Skeletal muscle cell (primary cell): Measurements from ENCODE around the gene HBEGF.

ENCODE experiments used
- DNase-seq: peaks from one replicate; pipeline ENCODE4 v3.0.0-alpha.2; 2010; ENCODE audit warnings: low read depth
- H3K4me3 ChIP-seq: 2 replicates; pipeline ENCODE4 v1.5.1; 2011; ENCODE audit warnings: low read depth, mild to moderate bottlenecking, control low read depth, low read length, moderate library complexity

Gene HBEGF

DNA sequence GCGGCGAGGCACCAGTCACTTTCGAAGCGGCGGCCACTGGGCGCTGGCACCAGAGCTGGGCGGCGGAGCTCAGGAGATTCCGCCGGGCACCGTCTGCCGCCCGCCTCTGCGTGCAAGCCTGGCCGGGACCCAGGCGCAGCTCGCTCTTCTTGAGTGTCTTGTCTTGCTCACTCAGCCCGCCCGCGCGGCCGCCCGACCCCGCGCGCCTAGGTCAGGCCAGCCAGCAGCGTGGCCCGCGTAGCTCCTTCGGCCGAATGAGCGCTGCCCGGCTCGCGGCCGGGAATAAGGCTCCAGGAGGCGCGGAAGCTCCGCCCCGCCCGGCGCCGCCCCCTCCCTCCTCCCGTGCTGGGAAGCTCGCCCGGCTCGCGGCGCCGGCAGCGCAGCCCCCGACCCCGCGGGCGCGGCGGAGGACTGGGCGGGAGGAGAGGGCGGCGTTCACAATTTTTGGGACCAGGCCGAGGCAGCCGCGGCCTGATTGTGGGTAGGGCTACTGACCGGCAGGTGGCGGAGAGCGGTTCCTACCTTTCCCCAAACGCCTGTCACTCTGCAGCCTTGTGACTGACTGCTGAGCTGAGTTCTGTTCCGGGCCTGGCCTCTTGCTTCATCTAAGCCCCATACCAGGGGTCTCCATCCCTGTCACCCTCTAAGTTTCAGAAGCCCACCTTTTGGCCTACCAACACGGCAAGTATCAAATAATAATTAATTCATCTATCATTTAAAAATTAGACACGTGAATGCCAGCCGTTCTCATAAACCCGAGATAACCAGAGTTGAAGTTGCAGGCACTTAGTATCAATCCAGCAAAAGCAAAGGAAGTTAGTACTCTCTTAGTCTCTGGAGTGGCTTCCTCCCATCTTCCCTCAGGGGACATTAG lies at the start of gene HBEGF:
TSS of gene HBEGF (minus strand) at position 256 of the 874 bp plus-strand sequence. CDS start 275 bp downstream, outside the sequence.
- DNase-seq = no peak
- peak within 1 kb of the TSS; percentile 65 for H3K4me3 ChIP-seq

DNA sequence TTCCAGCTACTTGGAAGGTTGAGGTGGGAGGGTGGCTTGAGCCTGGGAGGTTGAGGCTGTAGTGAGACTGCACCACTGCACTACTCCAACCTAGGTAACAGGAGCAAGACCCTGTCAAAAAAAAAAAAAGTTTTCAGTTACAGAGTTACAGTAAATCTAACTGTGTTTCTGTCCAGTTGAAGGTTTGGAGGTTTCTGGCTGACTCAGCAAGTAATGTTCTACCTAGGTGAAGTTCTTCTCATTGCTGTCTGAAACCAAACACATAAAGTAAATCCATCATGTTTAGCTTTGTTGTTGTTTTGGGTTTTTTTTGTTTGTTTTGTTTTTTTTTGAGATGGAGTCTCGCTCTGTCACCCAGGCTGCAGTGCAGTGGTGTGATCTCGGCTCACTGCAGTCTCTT lies 47.3 kb upstream of the HBEGF start:
- DNase-seq = no peak

DNA sequence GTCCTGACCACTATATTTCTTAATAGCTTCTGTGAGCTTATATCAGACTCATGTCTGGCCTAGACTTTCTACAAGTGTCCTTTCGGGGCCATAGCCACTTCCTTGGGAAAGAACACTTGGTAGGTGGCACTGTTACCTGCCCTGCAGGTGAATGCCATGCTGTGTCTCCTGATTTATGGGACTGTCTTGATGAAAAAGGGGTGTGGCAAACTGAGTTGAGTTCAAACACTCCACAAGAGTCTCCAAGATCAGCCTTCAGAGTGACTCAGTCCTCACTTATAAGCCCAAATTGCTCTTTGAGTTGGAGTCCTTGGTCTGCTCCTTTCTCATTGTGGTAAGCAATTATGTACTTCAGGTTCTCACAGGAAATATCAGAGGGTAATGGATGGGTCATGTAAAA lies 45.3 kb upstream of the HBEGF start:
- no peak for DNase-seq
- no peak overlapping the region for H3K4me3 ChIP-seq

More for the DNA sequence above, 47.3 kb upstream of the HBEGF start:
- no peak overlapping the region for H3K4me3 ChIP-seq

DNA sequence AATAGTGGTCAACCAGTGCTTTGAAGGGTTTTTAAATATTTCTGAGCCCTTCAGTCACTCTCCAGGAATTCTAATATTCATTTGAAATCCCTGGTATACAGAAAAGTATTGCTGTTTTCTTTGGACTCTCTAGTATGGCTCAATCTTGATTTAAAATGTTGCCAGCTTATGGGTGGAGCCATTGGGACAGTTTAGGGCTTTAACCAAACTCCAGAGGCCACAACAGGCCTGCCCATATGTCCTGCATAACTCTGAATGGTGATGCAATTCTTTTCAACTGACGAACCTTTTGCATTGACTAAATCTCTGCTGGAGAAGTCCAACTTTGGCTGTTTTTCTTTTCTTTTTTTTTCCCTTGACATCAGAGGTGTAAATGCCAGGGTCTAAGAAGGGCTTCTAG lies 44.9 kb upstream of the HBEGF start:
- no peak for DNase-seq
- no peak overlapping the region for H3K4me3 ChIP-seq

DNA sequence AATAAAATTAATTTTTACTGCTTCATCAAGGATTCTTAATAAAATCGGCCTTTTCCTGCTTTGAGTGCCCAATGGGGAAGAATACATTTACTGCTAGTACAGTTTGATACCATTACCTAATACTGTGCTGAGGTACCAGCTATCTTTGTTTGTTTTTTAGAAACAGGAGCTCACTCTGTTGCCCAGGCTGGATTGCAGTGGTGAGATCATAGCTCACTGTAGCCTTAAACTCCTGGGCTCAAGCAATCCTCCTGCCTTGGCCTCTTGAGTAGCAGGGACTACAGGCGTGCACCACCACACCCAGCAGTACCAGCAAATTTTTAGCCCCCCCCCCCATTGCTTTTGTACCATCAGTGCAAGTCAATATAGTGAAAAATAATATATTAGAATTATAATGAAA lies 41.6 kb upstream of the HBEGF start:
- no peak overlapping the region for H3K4me3 ChIP-seq
- DNase-seq = no peak

DNA sequence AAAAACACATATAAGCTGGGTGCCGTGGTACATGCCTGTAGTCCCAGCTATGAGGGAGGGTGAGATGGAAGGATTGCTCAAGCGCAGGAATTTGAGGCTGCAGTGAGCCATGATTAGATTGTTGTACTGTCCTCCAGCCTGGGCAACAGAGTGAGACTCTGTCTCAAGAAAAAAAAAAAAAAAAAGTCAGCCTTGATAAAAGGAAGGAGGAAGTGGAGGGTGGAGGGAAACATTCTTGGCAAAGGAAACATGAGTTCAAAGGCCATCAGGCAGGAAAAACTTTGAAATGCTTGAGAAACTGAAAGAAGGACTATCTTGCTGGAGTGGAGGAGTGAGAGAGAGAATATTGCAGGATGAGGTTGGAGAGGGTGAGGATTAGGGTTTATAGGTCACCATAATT lies 36.9 kb upstream of the HBEGF start:
- no peak for DNase-seq
- no peak overlapping the region for H3K4me3 ChIP-seq

DNA sequence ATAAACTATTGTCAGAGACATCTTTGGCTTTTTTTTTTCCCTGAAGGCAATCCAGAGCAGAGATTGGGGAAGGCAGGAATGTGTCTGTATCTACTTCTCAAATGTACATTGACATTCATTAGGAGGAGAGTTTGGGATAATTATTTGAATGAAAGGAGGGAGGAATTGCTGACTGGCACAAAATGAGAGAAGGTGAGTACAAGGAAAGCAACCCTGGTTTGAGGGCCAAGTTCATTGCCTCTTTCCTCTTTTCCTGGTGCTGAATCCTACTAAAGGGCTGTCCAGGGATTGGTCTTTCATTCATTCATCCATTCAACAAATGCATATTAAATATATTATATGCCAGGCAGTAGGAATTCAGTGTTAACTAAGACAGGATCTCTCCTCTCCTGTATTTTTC lies 36.5 kb upstream of the HBEGF start:
- no peak overlapping the region for H3K4me3 ChIP-seq
- DNase-seq = no peak

DNA sequence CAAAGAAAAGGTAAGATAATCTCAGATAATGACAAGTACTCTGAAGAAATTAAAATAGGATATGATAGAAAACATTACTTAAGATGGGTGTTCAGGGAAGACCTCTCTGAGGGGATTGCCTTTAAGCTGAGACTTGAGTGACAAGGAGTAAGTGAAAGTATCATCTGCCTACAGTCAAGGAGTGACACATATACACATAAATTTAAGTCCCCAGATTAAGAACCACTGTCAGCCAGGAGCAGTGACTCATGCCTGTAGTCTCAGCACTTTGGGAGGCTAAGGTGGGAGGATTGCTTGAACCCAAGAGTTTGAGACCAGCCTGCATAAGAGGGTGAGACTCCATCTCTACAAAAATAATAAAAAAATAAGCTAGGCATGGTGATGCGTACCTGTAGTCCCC lies 35.6 kb upstream of the HBEGF start:
- H3K4me3 ChIP-seq = no peak overlapping the region
- DNase-seq = no peak

GRCh38 chr5:140381351-140381750 lies 34.9 kb upstream of the HBEGF start:
- DNase-seq = no peak
- no peak overlapping the region for H3K4me3 ChIP-seq

GRCh38 chr5:140372971-140373487 lies 26.6 kb upstream of the HBEGF start:
- DNase-seq = no peak

GRCh38 chr5:140371356-140372151 lies 25.2 kb upstream of the HBEGF start:
- H3K4me3 ChIP-seq = no peak overlapping the region
- no peak for DNase-seq

More at GRCh38 chr5:140372971-140373487, 26.6 kb upstream of the HBEGF start:
- no peak overlapping the region for H3K4me3 ChIP-seq

- H3K4me3 ChIP-seq = no peak overlapping the region
- DNase-seq = no peak
These were observed 21.0 kb upstream of the HBEGF start for GRCh38 chr5:140367256-140368013.

DNA sequence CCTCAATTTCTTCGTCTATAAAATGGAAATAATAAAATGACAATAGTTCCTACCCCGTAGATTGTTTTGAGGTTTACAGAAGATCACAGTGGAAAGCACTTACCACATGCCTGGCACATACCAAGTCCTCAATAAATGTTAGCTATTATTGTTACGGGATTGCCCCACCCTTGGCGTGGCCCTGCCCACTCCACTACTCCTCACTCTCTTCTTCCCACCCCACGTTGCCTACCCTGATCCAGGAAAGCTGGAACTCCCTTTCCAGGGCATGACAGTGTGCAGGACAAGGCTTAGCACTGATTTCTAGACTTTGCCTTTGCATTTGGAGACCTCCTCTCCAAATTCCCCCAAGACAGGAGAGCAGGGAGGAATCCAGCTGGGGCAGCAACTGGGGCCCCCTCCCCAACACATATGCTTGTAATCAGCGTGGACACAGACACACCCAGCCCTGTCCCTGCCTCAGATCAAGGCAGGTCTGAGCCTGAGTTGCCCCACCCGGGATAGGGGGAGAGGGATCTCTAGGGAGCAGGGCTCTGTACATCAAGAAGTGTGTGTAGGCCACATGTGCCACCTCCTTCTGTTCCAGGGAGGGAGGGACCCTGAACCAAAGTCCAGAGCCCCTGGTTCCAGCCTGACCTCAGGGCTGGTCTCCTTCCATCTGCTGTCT lies 20.3 kb upstream of the HBEGF start:
- no peak for DNase-seq
- H3K4me3 ChIP-seq = no peak overlapping the region

DNA sequence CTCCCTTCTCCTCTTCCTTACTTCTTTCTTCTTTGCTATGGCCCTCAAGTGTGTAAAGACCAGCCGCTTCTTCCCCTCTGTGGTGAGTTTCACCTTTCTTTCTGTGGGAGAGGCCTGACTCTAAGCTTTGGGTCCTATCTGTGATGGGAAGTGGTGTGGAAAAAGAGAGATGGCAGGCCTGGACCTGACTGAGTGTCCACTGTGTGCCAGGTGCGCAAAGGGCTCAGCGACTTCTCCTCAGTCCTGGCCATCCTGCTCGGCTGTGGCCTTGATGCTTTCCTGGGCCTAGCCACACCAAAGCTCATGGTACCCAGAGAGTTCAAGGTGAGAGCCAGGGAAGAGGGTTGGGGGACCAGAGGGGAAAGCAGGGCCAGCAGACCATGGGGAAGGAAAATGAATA lies 19.5 kb upstream of the HBEGF start:
- no peak overlapping the region for H3K4me3 ChIP-seq
- DNase-seq = no peak

DNA sequence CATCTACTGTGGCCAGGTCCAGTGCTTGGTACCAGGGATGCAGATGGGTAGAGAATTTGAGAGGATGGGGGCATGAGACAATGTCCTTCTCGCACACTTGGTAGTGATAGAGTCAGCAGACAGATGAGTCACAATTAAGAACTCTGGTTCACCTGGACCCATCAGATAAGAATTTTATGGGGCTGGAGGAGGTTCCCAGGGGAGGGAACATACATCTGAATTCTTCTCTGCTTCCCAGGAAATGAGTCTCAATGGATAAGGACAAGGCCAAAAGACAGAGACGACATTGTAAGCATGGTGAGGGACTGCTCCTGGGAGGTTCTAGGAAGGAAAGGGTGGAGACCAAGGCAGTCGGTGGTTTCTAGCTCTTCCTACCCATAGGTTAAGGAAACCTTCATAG lies 18.9 kb upstream of the HBEGF start:
- DNase-seq = no peak

DNA sequence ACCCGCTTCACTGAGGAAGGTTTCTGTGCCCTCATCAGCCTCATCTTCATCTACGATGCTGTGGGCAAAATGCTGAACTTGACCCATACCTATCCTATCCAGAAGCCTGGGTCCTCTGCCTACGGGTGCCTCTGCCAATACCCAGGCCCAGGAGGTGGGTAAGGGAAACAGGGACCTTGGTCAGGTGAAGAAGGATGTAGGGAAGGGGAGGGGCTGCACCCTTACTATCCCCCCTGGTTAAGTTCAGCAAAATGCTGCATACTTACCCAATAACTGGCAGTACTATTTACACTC lies 18.0 kb upstream of the HBEGF start:
- no peak for DNase-seq

More for the DNA sequence above, 18.9 kb upstream of the HBEGF start:
- H3K4me3 ChIP-seq = no peak overlapping the region

DNA sequence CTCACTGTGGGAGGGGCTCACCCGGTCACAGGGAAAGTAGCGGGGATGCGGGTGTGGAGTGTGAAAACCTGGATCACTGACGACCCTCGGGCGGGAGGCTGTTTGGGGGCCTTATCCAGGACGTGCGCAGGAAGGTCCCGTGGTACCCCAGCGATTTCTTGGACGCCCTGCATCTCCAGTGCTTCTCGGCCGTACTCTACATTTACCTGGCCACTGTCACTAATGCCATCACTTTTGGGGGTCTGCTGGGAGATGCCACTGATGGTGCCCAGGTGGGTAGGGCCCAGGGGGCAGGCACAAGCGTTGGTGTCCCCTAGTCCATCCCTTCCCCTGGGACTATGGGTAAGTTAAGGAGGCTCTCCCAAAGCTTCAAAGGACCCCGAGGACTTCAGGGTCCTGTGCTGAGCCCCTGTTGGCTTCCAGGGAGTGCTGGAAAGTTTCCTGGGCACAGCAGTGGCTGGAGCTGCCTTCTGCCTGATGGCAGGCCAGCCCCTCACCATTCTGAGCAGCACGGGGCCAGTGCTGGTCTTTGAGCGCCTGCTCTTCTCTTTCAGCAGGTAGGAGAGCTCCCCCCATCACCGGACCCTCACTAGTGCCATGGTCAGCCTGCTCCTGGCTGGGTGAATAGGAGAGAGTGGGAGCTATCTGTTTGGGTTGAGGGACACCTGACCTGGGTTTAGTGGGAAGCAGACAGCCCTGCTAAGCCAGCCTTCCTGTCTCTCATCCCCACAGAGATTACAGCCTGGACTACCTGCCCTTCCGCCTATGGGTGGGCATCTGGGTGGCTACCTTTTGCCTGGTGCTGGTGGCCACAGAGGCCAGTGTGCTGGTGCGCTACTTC lies 17.4 kb upstream of the HBEGF start:
- H3K4me3 ChIP-seq = peak overlapping the region; percentile 43
- no peak for DNase-seq

More for the DNA sequence above, 18.0 kb upstream of the HBEGF start:
- H3K4me3 ChIP-seq = no peak overlapping the region

DNA sequence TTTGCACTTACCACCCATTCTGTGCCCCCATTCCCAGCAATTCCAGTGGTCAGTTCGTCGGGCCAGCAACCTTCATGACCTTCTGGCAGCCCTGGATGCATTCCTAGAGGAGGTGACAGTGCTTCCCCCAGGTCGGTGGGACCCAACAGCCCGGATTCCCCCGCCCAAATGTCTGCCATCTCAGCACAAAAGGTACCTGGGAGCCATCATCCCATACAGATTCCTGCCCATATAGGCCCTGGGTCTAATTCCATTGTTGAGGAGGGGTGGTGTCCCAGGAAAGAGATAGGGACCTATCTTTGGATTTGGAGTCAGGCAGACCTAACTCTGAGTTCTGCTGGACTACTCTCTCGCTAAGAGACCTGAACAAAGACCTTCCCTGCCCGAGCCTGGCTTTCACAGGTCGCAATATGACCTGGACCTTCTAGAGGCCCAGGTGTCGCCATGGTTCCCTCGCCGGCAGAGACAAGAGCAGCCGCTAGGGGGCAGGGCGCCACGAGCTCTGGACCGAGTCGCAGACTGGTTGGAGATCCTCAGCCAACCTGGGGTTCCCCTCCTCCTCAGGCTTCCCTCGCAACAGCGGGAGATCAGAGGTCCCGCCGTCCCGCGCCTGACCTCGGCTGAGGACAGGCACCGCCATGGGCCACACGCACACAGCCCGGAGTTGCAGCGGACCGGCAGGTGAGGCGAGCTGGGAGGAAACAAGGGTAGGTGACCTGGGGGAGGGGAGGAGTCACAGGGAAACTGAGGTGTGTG lies 16.6 kb upstream of the HBEGF start:
- H3K4me3 ChIP-seq = peak overlapping the region; percentile 43
- no peak for DNase-seq
